ENCODE data around the gene PLIN5.

PLIN5 gene

DNA sequence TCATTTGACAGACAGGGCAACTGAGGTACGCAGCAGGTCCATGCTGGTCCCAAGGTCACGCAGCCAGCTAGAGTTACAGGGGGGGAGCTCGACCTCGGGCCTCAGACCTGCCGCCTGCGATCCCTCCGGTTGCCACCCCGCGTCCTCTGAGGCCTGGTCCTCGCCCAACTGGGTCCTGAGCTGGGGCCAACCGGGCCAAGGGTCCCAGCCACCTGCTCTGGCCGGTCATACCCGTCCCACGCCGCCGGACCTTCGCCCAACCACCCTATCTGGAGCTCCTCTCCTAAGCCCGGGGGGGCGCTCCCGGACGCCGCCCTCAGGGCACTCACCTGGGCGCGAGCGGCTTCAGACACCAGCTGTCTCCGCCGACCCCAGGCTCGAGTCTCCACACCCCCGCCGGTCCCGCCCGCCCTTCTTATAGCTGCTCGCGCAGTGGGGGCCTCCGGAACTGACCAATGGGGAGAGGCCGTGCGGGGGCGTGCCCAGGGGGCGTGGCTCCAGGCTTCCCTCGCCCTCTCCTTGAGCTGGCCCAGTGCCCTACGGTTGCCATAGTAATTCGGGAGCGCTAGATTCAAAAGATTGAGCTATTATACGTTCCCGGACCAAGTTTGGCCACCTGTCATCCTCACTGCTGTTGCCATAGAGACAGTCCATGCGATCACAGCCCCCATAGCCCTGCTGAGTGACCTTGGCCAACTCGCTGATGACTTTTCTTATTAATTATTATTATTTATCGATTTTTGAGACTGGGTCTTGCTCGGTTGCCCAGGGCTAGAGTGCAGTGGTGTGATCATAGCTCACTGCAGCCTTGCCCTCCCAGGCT, at the start of gene PLIN5:
Gene PLIN5 (minus strand): TSS at position 389 of the 823 bp plus-strand sequence. CDS start 1,150 bp downstream, outside the sequence.
- DNase-seq (ENCODE audit: insufficient read length, low spot score) (peak; percentile 74), FAIRE-seq (no peak)

DNA sequence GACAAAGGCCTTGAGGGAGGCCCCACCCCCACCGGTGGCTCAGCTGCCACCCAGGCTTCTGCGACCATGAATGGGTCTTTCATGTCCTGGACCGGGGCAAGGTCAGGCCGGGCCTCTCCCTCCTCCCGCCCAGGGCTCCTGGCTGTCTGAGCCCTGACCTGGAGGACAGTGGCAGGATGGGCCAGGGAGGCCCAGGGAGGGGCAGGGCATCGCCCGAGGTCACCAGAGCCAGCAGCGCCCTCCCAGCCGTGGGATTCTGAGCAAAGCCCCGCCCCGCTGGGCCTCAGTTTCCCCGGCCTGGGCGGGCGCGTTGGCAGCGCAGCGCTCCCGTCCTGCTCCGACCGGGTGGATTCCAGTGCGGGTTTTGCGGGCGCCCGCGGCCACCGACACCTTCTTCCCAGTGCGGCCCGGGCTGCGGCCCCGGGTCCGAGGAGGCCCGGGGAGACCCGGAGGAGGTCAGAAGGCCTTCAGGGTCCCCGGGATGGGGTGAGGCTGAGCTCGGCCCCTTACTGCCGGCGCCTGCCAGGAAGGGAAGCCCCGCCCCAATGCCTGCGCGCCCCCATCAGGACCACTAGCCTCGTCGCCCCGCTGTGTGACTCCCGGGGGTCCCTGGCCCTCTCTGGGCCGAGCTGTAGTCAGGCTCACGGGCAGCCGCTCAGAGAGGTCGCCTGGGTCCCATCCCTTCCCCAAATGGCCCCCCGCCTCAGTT, 49.1 kb upstream of the PLIN5 start:
- DNase-seq (ENCODE audit: insufficient read length, low spot score) (no peak), FAIRE-seq (no peak)

GRCh38 chr19:4582980-4583842, 48.2 kb upstream of the PLIN5 start:
- FAIRE-seq (no peak), DNase-seq (ENCODE audit: insufficient read length, low spot score) (no peak)

DNA sequence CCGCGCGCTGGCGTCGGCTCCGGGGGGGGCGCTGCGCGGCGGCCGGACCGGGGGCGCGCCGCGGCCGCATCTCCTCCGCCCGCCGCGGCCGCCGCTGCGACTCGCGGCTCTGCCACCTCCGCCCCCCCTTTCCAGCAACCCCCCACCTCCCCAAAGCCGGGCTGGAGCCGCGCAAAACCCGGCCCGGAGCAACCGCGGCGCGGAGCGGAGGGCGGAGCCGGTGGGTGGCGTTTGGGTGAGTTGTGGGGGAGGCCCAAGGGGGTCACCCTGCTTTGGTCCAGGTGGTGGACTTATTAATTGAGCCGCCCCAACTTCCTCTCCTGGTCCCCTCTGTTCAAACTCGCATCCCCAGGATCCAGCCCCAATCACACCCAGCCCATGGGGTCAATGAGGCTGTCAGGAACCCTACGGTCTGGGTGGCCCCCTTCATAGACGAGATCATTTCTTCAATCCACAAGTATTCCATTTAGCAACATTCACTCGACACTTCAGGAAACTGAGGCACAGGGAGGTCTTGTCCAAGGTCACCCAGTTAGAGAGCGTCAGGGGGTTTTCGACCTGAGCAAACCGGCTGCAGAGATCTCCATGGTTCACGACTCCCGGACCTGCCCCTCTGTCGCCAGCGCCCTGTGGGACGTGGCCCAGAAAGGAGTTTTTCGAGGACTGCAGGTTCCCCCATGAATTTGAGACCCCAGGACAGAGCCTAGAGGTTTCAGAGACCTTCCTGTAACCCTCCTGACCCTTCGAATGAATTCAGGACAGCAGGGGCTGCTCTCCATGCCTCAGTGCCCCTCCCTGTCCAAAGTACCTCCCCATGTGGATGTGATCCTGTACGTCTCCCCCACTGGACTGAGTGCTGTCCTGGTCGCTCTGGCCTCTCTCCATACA, 46.9 kb upstream of the PLIN5 start:
- peak; percentile 65 for DNase-seq (ENCODE audit: insufficient read length, low spot score)
- no peak for FAIRE-seq

DNA sequence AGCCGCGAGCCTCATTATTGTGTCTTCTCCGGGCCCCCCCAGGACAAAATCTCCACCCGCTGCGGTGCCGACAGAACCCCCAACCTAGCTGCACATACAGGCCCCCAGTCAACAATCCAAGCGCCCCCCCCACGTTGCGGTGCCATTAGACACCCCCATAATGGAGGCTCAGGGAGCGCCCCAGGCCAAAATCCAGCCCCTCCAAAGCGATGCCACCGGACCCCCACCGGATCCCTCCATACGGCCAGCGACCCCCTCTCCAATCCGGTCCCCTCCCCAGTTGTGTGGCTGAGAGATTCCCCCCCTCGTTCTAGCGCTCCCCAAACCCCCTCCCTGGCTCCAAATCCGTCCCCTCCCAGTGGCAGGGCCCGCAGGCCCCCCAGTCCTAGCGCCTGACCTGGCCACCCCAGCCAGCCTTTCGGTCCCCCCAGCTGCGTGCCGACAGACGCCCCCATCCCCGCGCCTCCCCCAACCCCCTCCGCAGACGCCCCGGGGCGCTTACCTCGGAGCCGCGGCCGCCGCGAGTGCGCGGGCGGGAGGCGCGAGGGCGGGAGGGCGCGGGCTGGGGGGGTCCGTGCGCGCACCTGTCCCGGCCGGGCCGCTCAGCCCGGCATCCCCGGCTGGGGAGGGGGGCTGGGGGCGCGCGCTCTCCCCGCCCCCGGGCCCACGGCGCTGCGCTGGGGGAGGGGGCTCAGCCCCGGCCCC, 46.1 kb upstream of the PLIN5 start:
- FAIRE-seq (no peak), DNase-seq (ENCODE audit: insufficient read length, low spot score) (no peak)

- DNase-seq (ENCODE audit: insufficient read length, low spot score) (no peak), FAIRE-seq (no peak)
These were observed 45.2 kb upstream of the PLIN5 start for GRCh38 chr19:4580021-4580901.

DNA sequence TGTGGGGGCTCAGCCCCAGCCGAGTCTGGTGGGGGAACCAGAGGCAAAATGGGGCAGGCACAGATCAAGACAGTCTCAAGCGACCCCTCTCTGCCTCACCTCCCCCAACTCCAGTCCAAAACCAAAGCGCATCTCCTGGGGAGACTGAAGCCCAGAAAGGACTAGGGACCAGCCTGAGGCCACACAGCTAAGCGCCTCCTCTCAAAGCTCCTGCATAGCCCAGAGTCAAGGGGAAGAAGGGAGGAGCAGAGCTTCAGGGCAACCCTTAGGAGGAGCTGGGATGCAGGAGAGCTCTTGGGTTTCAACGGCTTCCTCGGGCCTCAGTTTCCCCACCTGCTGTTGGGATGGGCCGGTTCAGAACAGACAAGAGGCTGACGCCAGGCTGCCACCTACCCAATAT, 44.4 kb upstream of the PLIN5 start:
- DNase-seq (ENCODE audit: insufficient read length, low spot score) (no peak), FAIRE-seq (no peak)

- FAIRE-seq: no peak
- no peak for DNase-seq (ENCODE audit: insufficient read length, low spot score)
These were observed 43.7 kb upstream of the PLIN5 start for GRCh38 chr19:4578552-4579248.

GRCh38 chr19:4577020-4577782, 42.2 kb upstream of the PLIN5 start:
- no peak for FAIRE-seq
- no peak for DNase-seq (ENCODE audit: insufficient read length, low spot score)

DNA sequence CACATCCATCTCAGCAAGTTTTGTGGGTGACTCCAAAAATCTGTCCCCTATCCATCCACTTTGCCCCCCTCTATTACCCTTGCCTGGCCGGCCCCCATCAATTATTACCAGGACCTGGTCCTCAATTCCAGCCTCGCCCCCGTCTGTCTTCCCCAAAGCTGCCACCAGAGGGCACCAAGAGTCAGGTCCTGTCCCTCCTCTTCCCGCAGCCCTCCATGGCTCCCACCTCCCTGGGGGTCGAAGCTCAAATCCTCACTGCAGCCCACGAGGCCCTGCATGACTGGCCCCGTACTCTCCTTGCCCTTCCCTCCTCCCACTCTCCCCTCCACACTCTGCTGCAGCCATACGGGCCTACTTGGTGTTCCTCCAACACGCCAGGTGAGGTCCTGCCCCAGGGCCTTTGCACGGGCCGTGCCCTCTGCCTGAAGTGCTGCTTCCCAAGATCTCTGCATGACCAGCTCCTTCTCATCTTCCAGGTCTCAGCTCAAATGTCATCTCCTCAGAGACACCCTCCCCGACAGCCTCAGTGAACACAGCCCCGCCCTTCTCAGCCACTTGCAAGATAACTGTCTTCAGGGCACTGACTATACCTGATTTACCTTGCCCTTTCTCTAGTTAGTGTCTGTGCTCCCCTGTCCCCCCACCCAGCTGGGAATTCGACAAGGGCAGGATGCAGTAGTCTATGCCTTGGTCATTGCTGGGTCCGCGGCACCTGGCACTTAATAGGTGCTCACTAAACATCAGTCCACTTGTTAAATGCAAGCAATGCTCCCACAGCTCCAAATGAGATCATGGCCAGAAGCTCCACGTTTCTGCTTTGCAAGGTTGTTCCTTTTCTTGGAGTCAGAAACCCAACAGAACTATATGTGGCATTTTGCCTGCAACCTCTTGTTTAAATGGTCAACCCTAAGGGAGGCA, 41.3 kb upstream of the PLIN5 start:
- DNase-seq (ENCODE audit: insufficient read length, low spot score): no peak
- FAIRE-seq: no peak

DNA sequence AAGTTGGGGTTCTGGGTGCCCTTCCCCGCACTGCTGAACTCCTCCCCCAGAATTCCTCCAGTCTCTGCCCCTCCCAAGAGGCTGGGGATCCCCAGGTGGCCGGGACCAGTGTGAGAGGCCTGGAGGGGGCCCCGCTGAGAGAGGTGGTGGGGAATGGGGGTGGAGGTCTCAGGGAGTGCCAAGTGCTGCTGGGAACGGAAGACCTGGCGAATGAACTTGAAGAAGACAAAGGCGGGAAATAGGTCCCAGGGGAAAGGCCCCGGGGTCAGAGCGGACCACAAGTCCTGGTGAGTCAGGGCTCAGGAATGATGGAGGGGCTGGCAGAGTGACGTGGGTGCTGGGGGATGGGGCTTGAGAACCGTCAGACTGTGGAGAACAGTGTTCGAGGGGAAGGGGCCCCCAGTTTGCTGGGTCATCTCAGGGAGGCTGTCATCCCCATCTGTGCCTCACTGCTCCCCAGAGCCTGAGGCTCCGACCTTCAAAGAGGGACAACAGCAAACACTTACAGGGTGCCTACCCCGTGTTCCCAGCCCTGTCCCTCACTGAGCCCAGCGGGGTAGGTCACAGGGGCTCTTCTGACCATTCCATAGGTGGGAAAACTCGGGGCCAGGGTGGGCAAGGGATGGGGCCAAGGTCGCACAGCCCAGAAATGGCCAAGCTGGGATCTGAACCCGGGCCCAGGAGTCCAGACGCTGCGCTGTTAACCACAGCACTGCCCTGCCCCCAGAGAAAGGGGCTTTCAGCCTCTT, 40.4 kb upstream of the PLIN5 start:
- peak; percentile 92 for DNase-seq (ENCODE audit: insufficient read length, low spot score)
- peak; percentile 52 for FAIRE-seq

- FAIRE-seq: no peak
- no peak for DNase-seq (ENCODE audit: insufficient read length, low spot score)
These were observed 38.7 kb upstream of the PLIN5 start for GRCh38 chr19:4573682-4574081.

DNA sequence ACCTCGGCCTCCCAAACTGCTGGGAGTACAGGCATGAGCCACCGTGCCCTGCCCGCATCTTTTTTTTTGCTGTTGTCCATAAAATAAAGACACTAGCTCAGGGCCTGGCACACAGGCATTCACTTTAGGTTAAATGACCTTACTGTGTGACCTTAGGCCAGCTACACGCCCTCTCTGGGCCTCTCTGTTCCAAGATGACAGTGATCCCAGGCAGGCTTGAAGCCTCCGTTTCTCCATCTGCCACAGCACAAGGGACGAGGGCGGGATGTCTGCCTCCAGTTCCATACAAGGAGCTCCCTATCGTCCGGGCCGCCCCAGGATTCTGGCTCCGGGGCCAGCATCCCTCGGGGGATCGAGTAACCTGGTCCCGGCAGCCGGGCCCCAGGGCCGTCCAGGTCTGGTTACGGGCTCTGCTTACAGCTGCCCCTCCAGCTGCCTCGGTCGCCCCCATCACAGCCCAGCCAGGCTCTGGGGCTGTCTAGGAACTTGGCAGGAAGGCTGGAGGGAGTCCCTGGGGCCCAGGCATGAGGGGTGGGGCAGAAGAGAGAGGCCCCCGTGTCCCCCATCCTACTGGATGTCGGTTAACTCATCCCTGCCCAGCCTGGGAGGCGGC, 36.4 kb upstream of the PLIN5 start:
- no peak for FAIRE-seq
- no peak for DNase-seq (ENCODE audit: insufficient read length, low spot score)

DNA sequence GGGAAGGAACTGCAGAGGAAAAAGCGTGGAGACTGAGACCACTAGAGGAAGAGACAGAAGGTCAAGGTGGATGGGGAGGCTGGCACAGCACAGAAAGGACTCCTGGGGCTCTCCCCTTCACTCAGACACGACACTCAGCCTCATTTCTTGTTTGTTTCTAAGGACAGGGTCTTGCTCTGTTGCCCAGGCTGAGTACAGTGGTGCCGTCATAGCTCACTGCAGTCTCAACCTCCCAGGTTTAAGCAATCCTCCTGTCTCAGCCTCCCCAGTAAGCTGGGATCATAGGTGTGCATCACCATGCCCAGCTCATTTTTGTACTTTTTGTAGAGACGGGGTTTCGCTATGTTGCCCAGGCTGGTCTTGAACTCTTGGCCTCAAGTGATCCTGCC, 35.9 kb upstream of the PLIN5 start:
- DNase-seq (ENCODE audit: insufficient read length, low spot score) (no peak), FAIRE-seq (no peak)

GRCh38 chr19:4570402-4570801, 35.4 kb upstream of the PLIN5 start:
- no peak for FAIRE-seq
- no peak for DNase-seq (ENCODE audit: insufficient read length, low spot score)
